ENCODE results near the gene NKG7.

NKG7 gene

DNA sequence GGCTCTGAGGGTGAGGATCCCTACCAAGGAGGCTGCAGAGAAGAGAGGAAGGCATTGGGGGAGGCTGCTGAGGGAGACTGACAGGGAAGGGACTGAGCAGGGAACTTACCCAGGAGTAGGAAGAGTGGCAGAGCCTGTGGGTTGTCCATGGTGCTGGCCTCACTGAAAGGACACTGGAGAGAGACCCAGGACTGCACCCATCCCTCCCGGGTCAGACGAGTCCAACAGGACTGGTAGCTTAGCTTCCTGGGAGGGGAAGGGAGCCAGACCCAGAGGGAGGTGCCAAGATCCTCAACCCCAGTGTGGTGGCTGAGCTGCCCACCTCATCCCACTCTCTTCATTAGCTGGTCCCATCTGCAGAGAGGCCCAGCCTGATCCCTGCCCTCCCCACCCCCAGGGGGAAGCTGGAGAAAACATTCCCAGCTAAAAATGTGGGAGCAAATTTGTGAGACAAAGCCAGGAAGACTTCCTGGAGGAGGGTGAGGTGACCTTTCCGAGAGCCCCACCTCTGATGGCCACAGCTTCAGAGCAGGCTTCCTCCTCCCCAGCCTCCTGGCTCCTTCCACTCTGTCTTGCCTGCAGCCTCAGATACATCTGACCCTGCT lies 30.4 kb downstream of the NKG7 start, which contains the start of gene VSIG10L:
Gene VSIG10L (minus strand): TSS at position 164 of the 605 bp plus-strand sequence. CDS start 15 bp downstream, at position 149.
- TF ChIP-seq, protein P1, sequence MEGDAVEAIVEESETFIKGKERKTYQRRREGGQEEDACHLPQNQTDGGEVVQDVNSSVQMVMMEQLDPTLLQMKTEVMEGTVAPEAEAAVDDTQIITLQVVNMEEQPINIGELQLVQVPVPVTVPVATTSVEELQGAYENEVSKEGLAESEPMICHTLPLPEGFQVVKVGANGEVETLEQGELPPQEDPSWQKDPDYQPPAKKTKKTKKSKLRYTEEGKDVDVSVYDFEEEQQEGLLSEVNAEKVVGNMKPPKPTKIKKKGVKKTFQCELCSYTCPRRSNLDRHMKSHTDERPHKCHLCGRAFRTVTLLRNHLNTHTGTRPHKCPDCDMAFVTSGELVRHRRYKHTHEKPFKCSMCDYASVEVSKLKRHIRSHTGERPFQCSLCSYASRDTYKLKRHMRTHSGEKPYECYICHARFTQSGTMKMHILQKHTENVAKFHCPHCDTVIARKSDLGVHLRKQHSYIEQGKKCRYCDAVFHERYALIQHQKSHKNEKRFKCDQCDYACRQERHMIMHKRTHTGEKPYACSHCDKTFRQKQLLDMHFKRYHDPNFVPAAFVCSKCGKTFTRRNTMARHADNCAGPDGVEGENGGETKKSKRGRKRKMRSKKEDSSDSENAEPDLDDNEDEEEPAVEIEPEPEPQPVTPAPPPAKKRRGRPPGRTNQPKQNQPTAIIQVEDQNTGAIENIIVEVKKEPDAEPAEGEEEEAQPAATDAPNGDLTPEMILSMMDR (IDR thresholded peaks at IDR 0.05; ENCODE audit: low read depth, low read length, missing control alignments) = no peak
- H3K36me3 ChIP-seq (replicated peaks) = no peaks in the 10 kb centered on the region
- in situ Hi-C loops (cut with HindIII; ENCODE audit: low pct_ligation_motif_present, low sequenced_read_pairs) = no loop called here
- no peak within 1 kb of the TSS for H3K4me3 ChIP-seq (ENCODE audit: low read depth, low read length)
- H3K27me3 ChIP-seq (replicated peaks) = no peaks in the 10 kb centered on the region
- DNase-seq = no peak
- no peak within 1 kb of the TSS for H3K27ac ChIP-seq

DNA sequence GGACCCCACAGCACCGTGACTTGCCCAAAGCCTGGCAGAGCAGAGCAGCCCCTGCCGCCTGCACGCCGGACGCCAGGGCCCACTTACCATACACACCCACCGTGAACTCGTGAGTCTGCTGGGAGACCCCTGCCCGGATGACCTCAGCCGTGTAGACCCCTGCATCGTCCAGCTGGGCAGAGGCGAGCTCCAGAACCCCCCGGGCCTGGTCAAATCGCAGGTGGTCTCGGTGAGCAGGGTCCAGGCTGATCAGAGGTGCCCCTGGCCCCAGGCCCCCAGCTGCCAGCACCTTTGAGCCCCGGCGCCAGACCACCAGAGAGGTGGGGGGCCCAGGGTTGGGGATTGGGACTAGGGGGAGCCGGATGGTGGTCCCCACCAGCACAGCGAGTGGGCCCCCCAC lies 31.4 kb downstream of the NKG7 start:
- Histone ChIP-seq H3K27me3 (replicated peaks) (no peaks in the 10 kb centered on the region), H3K27ac (no peak overlapping the region), H3K4me3 (ENCODE audit: low read depth, low read length) (no peak overlapping the region), H3K36me3 (replicated peaks) (no peaks in the 10 kb centered on the region)
- in situ Hi-C loops (cut with HindIII; ENCODE audit: low pct_ligation_motif_present, low sequenced_read_pairs) = no loop called here
- TF ChIP-seq, protein P1 (IDR thresholded peaks at IDR 0.05; ENCODE audit: low read depth, low read length, missing control alignments) = no peak
- no peak for DNase-seq

DNA sequence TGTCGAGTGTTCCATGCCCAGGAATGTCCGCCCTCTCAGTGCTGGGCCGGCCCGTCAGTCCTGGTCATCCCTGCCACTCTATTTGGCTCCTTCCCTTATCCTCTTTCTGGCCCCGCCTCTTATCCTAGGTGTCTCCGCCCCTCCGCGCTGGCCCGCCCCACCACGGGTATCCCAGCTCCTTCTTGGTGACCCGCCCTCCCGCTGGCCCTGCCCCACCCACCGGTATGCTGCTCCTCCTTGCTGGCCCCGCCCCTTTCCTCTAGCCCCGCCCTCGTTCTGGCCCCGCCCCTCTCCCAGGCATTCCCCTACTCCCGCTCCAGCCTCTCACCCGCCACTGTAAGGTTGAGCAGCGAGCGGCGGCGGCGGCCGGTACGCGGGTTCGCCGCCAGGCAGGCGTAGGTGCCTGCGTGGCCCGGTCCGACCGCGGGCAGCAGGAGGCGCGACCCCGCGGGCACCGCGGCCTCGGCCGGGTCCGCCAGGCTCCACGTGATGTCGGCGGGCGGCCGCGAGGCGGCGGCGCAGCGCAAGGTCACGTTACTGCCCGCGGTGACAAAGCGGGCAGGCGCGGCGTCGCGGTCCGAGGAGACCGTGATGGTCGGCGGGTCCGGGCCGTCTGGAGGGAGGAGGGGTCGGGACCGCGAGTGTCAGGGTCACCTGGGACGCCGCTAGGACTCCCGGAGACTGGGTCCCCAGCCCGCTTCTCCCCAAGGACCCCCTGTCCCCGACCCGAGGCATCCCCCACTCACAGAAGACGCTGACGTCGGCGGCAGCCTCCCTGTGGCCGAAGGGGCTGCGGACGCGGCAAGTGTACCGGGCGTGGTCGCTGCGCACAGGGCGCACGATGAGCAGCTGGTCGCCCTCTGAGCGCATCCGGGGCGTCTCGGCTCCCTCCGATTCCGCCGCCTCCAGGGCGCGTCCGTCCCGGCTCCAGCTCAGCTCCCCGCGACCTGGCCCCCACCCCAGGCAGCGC lies 32.5 kb downstream of the NKG7 start:
- peak; percentile 99 for DNase-seq
- TF ChIP-seq, protein P1 (IDR thresholded peaks at IDR 0.05; ENCODE audit: low read depth, low read length, missing control alignments) = no peak
- Histone ChIP-seq H3K4me3 (ENCODE audit: low read depth, low read length) (peak overlapping the region; percentile 67), H3K36me3 (replicated peaks) (no peaks in the 10 kb centered on the region), H3K27me3 (replicated peaks) (no peaks in the 10 kb centered on the region), H3K27ac (peak overlapping the region; percentile 47)
- in situ Hi-C loops (cut with HindIII; ENCODE audit: low pct_ligation_motif_present, low sequenced_read_pairs) = no loop called here

DNA sequence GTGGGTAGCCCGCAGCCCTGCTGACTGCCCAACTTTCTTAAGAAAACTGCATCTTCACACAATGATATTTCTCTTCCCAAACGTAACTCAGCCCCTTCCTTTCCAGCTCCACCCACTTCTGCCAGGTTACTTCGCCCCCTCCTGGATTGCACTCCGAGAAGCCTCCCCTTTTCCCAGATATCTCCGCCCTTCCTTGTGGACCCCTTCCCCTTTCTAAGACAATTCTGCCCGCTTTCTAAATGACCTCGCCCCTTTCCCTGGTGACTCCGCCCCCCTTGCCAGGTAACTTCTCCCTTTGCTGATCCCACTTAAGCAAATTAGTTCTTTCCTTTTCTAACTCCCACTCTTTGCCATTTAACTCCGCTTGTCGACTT lies 33.2 kb downstream of the NKG7 start:
- Histone ChIP-seq H3K27ac (peak overlapping the region; percentile 47), H3K36me3 (replicated peaks) (no peaks in the 10 kb centered on the region), H3K4me3 (ENCODE audit: low read depth, low read length) (peak overlapping the region; percentile 67), H3K27me3 (replicated peaks) (no peaks in the 10 kb centered on the region)
- TF ChIP-seq, protein P1 (IDR thresholded peaks at IDR 0.05; ENCODE audit: low read depth, low read length, missing control alignments) = peak; percentile 21
- in situ Hi-C loops (cut with HindIII; ENCODE audit: low pct_ligation_motif_present, low sequenced_read_pairs) = no loop called here
- DNase-seq = no peak

DNA sequence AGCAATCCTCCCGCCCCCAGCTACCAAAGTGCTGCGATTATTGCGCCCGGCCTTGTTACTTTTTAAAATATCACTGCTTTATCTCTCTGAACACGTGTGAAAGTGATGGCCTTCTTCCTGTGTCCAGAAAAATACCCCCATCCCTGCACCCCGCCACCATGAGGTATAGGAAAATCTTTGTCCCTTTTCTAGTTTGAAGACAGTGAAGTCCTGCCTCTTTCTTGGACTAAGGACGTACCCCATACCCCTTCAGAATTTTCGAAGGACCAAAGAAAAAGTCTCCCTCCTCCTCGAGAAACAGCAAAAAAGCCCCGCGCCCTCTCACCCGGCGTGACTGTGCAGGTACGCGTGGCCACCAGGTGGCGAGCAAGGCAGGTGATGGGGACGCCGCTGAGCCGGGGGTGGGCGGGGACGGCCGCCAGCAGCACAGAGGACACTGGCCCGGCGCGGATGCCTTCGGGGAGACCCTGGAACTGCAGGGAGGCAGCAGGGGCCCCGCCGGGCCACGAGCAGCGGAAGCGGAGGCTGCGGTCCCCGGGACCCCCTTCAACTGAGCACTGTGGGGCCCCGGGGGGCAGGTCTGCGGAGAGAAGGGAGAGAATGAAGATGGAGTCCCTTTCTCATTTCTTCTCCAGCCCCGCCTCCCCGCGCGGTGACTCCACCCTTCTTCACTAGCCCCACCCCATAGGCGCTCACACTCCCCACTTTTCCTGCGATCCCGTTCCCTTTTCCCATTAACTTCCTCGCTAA lies 33.7 kb downstream of the NKG7 start:
- in situ Hi-C loops (cut with HindIII; ENCODE audit: low pct_ligation_motif_present, low sequenced_read_pairs) = no loop called here
- H3K4me3 ChIP-seq (ENCODE audit: low read depth, low read length) = peak overlapping the region; percentile 67
- TF ChIP-seq, protein P1 (IDR thresholded peaks at IDR 0.05; ENCODE audit: low read depth, low read length, missing control alignments) = peak; percentile 85
- peak overlapping the region; percentile 47 for H3K27ac ChIP-seq
- no peaks in the 10 kb centered on the region for H3K36me3 ChIP-seq (replicated peaks)
- H3K27me3 ChIP-seq (replicated peaks) = no peaks in the 10 kb centered on the region
- peak; percentile 80 for DNase-seq
